Fibroblast of lung (primary cell): Measurements from ENCODE around the gene PRKAR1B.

Experiments used
- EZH2 ChIP-seq: IDR thresholded peaks from 2 replicates; pipeline ENCODE4 v1.5.1; 2012; ENCODE audit warnings: low read length, control low read depth, mild to moderate bottlenecking; ENCODE audit errors: missing control alignments
- TF ChIP-seq, protein P1 (sequence below), 2 donors: IDR thresholded peaks in 1 of 2; conservative IDR thresholded peaks in 1 of 2; 1 replicate in 1 of 2; 2 replicates in 1 of 2; pipeline ENCODE4 v1.5.1; 2011 to 2012; ENCODE audit warnings: low read length in 2 of 2, control low read depth in 1 of 2, inconsistent platforms in 1 of 2, low read depth in 1 of 2, mild to moderate bottlenecking in 1 of 2

DNA sequence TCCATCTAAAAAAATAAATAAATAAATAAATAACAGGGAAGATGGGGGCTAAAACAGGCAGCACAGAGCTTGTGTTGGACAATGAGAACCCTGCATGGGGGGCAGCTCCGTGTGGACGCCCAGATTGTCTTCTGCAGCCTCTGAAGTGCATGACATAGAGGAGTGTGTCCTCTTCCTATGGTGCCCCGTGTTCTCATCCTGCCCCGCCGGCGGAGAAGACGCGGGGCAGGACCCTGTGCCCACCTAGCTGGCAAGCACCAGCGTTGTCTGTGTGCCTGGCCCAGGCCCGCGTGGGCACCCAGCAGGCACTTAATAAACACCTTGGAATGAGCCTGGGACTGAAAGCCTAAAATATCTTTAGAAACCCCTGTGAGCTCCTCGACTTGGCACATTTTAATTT, 89.3 kb downstream of the PRKAR1B start:
- TF ChIP-seq, protein P1, sequence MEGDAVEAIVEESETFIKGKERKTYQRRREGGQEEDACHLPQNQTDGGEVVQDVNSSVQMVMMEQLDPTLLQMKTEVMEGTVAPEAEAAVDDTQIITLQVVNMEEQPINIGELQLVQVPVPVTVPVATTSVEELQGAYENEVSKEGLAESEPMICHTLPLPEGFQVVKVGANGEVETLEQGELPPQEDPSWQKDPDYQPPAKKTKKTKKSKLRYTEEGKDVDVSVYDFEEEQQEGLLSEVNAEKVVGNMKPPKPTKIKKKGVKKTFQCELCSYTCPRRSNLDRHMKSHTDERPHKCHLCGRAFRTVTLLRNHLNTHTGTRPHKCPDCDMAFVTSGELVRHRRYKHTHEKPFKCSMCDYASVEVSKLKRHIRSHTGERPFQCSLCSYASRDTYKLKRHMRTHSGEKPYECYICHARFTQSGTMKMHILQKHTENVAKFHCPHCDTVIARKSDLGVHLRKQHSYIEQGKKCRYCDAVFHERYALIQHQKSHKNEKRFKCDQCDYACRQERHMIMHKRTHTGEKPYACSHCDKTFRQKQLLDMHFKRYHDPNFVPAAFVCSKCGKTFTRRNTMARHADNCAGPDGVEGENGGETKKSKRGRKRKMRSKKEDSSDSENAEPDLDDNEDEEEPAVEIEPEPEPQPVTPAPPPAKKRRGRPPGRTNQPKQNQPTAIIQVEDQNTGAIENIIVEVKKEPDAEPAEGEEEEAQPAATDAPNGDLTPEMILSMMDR (conservative IDR thresholded peaks at IDR 0.05 in 1 of 2, IDR thresholded peaks at IDR 0.05 in 1 of 2; ENCODE audit: low read depth in 1 of 2, low read length in 2 of 2) = no peak
- no peak for TF ChIP-seq EZH2
